HepG2 (cell line): Measurements from ENCODE around the gene ITGAX. TPM values are rescaled to one million over a fixed set of nuclear protein-coding genes. Genes with fewer than 3 reads are reported as not detected.

Source experiments
- HNRNPLL ChIP-seq: fragments of 200-400 bp; formaldehyde crosslinking; IDR thresholded peaks from 2 replicates; pipeline ENCODE4 v1.6.1; 2017; ENCODE audit warnings: mild to moderate bottlenecking, low read depth, low read length; ENCODE audit not compliant: poor library complexity, severe bottlenecking
- JUND ChIP-seq: sonication (generic); formaldehyde crosslinking; IDR thresholded peaks from 2 replicates; pipeline ENCODE4 v1.8.0; 2022; ENCODE audit warnings: mild to moderate bottlenecking, missing genetic modification reagents
- PTBP1 ChIP-seq: fragments of 200-400 bp; formaldehyde crosslinking; IDR thresholded peaks from 2 replicates; pipeline ENCODE4 v1.6.1; 2018; ENCODE audit warnings: low read length, low read depth; ENCODE audit not compliant: poor library complexity, severe bottlenecking
- RAD21 ChIP-seq: fragments of 450-650 bp; formaldehyde crosslinking; IDR thresholded peaks from 2 replicates; pipeline ENCODE4 v1.5.0; 2020; ENCODE audit warnings: mild to moderate bottlenecking
- SOX5 ChIP-seq: IDR thresholded peaks from 2 replicates; pipeline ENCODE4 v1.6.1; 2016; ENCODE audit warnings: borderline replicate concordance
- STAG1 ChIP-seq: sonication (generic); formaldehyde crosslinking; IDR thresholded peaks from 2 replicates; pipeline ENCODE4 v1.4.0; 2020; ENCODE audit warnings: missing genetic modification reagents
- polyA plus RNA-seq, 8 experiments: library from polyadenylated mRNA; depleted of rRNA in 3 of 8; stranded (reverse) in 7 of 8; unstranded in 1 of 8; fragments of >200 nt; fragmentation: Illumina TruSeq in 4 of 8; extraction: Trizol in 4 of 8; gene quantifications; 2 replicates each; pipeline versions ENCODE4 v1.2.1 to v1.2.3, GENCODE V29; 2011 to 2016; ENCODE audit warnings: low read depth in 4 of 8, missing spikeins in 1 of 8, mixed read lengths in 1 of 8; ENCODE audit not compliant: insufficient read depth in 1 of 8
- total RNA-seq, 5 experiments: library from RNA; depleted of rRNA; stranded (reverse); fragments of >200 nt; fragmentation: Illumina TruSeq; extraction: Trizol; gene quantifications; 2 replicates each; pipeline ENCODE4 v1.2.3, GENCODE V29; 2016; ENCODE audit warnings: low read depth in 1 of 5
- TF ChIP-seq, protein P1 (sequence below): sonication (generic); formaldehyde crosslinking; IDR thresholded peaks from 2 replicates; pipeline ENCODE4 v1.5.0; 2020; ENCODE audit warnings: missing genetic modification reagents
- TF ChIP-seq, protein P2 (sequence below): sonication (generic); formaldehyde crosslinking; IDR thresholded peaks from 2 replicates; pipeline ENCODE4 v1.4.0; 2020; ENCODE audit warnings: missing genetic modification reagents
- TF ChIP-seq, protein P3 (sequence below): sonication (generic); formaldehyde crosslinking; IDR thresholded peaks from 2 replicates; pipeline ENCODE4 v1.9.0; 2022; ENCODE audit warnings: low read depth, missing genetic modification reagents
- TF ChIP-seq, protein P4 (sequence below): IDR thresholded peaks from 2 replicates; pipeline ENCODE4 v1.6.1; 2012; ENCODE audit warnings: inconsistent platforms
- TF ChIP-seq, protein P5 (sequence below): IDR thresholded peaks from 2 replicates; pipeline ENCODE4 v1.6.1; 2016; ENCODE audit warnings: mild to moderate bottlenecking, missing biosample characterization, missing genetic modification reagents

ITGAX gene
- total and polyA plus RNA-seq, 2 of the 13 experiments (the other 11 are each of a cell fraction or from before 2014, with no cell fraction given), result 0.32 TPM; not detected in 1

DNA sequence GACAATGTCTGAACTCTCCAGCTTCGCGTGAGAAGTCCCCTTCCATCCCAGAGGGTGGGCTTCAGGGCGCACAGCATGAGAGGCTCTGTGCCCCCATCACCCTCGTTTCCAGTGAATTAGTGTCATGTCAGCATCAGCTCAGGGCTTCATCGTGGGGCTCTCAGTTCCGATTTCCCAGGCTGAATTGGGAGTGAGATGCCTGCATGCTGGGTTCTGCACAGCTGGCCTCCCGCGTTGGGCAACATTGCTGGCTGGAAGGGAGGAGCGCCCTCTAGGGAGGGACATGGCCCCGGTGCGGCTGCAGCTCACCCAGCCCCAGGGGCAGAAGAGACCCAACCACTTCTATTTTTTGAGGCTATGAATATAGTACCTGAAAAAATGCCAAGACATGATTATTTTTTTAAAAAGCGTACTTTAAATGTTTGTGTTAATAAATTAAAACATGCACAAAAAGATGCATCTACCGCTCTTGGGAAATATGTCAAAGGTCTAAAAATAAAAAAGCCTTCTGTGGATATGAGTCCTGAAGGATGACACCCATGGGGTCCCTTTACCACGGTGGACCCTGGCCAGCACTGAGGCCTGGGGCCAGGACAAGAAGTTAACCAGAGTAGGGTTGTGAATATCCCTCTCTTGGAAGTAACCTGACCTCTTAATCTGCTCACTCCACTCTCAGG is 27.6 kb downstream of the ITGAX start (continued):
- TF ChIP-seq, protein P1, sequence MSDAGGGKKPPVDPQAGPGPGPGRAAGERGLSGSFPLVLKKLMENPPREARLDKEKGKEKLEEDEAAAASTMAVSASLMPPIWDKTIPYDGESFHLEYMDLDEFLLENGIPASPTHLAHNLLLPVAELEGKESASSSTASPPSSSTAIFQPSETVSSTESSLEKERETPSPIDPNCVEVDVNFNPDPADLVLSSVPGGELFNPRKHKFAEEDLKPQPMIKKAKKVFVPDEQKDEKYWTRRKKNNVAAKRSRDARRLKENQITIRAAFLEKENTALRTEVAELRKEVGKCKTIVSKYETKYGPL (CRISPR knock-in tag), result no peak
- TF ChIP-seq, protein P2, sequence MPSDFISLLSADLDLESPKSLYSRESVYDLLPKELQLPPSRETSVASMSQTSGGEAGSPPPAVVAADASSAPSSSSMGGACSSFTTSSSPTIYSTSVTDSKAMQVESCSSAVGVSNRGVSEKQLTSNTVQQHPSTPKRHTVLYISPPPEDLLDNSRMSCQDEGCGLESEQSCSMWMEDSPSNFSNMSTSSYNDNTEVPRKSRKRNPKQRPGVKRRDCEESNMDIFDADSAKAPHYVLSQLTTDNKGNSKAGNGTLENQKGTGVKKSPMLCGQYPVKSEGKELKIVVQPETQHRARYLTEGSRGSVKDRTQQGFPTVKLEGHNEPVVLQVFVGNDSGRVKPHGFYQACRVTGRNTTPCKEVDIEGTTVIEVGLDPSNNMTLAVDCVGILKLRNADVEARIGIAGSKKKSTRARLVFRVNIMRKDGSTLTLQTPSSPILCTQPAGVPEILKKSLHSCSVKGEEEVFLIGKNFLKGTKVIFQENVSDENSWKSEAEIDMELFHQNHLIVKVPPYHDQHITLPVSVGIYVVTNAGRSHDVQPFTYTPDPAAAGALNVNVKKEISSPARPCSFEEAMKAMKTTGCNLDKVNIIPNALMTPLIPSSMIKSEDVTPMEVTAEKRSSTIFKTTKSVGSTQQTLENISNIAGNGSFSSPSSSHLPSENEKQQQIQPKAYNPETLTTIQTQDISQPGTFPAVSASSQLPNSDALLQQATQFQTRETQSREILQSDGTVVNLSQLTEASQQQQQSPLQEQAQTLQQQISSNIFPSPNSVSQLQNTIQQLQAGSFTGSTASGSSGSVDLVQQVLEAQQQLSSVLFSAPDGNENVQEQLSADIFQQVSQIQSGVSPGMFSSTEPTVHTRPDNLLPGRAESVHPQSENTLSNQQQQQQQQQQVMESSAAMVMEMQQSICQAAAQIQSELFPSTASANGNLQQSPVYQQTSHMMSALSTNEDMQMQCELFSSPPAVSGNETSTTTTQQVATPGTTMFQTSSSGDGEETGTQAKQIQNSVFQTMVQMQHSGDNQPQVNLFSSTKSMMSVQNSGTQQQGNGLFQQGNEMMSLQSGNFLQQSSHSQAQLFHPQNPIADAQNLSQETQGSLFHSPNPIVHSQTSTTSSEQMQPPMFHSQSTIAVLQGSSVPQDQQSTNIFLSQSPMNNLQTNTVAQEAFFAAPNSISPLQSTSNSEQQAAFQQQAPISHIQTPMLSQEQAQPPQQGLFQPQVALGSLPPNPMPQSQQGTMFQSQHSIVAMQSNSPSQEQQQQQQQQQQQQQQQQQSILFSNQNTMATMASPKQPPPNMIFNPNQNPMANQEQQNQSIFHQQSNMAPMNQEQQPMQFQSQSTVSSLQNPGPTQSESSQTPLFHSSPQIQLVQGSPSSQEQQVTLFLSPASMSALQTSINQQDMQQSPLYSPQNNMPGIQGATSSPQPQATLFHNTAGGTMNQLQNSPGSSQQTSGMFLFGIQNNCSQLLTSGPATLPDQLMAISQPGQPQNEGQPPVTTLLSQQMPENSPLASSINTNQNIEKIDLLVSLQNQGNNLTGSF (CRISPR knock-in tag), result no peak
- TF ChIP-seq STAG1 (CRISPR knock-in tag) (peak; percentile 88), RAD21 (peak; percentile 75), JUND (no peak), SOX5 (CRISPR knock-in tag) (no peak), PTBP1 (no peak), HNRNPLL (no peak)
- TF ChIP-seq, protein P3, sequence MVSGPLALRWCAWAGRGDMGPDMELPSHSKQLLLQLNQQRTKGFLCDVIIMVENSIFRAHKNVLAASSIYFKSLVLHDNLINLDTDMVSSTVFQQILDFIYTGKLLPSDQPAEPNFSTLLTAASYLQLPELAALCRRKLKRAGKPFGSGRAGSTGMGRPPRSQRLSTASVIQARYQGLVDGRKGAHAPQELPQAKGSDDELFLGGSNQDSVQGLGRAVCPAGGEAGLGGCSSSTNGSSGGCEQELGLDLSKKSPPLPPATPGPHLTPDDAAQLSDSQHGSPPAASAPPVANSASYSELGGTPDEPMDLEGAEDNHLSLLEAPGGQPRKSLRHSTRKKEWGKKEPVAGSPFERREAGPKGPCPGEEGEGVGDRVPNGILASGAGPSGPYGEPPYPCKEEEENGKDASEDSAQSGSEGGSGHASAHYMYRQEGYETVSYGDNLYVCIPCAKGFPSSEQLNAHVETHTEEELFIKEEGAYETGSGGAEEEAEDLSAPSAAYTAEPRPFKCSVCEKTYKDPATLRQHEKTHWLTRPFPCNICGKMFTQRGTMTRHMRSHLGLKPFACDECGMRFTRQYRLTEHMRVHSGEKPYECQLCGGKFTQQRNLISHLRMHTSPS (CRISPR knock-in tag), result no peak
- TF ChIP-seq, protein P4, sequence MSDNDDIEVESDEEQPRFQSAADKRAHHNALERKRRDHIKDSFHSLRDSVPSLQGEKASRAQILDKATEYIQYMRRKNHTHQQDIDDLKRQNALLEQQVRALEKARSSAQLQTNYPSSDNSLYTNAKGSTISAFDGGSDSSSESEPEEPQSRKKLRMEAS, result peak; percentile 27; the same call in 1 of the 2 replicates
- TF ChIP-seq, protein P5, sequence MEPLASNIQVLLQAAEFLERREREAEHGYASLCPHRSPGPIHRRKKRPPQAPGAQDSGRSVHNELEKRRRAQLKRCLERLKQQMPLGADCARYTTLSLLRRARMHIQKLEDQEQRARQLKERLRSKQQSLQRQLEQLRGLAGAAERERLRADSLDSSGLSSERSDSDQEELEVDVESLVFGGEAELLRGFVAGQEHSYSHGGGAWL (CRISPR knock-in tag), result 0 out of 2 replicates have a peak, but pooled peaks have one; percentile 35
- TF ChIP-seq, all 625 proteins: peak for 51
